ENCODE data around the gene NOXRED1. TPM values are rescaled to one million over a fixed set of nuclear protein-coding genes. Genes with fewer than 3 reads are reported as not detected.

NOXRED1 gene
- total RNA-seq, 1 donor from 2014 or later = 1.2 TPM

- H3K9me3 Mint-ChIP-seq (ENCODE audit: low read depth) = no peaks in the 10 kb centered on the region
- H3K36me3 Mint-ChIP-seq (ENCODE audit: insufficient read depth) = peaks cover 4% of the 10 kb centered on the region
- H3K27me3 Mint-ChIP-seq = no peaks in the 10 kb centered on the region
- H3K27ac Mint-ChIP-seq = peak overlapping the region; percentile 96
- H3K4me1 Mint-ChIP-seq (ENCODE audit: low read depth) = peaks cover 19% of the 10 kb centered on the region
- DNase-seq (ENCODE audit: low spot score, unreplicated experiment) = no peak
- H3K4me3 Mint-ChIP-seq (ENCODE audit: low read depth) = peak overlapping the region; percentile 88
- TF ChIP-seq, protein P1, sequence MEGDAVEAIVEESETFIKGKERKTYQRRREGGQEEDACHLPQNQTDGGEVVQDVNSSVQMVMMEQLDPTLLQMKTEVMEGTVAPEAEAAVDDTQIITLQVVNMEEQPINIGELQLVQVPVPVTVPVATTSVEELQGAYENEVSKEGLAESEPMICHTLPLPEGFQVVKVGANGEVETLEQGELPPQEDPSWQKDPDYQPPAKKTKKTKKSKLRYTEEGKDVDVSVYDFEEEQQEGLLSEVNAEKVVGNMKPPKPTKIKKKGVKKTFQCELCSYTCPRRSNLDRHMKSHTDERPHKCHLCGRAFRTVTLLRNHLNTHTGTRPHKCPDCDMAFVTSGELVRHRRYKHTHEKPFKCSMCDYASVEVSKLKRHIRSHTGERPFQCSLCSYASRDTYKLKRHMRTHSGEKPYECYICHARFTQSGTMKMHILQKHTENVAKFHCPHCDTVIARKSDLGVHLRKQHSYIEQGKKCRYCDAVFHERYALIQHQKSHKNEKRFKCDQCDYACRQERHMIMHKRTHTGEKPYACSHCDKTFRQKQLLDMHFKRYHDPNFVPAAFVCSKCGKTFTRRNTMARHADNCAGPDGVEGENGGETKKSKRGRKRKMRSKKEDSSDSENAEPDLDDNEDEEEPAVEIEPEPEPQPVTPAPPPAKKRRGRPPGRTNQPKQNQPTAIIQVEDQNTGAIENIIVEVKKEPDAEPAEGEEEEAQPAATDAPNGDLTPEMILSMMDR (IDR thresholded peaks at IDR 0.05; ENCODE audit: unreplicated experiment) = no peak
Measured at GRCh38 chr14:77375973-77376770, 47.2 kb downstream of the NOXRED1 start.

DNA sequence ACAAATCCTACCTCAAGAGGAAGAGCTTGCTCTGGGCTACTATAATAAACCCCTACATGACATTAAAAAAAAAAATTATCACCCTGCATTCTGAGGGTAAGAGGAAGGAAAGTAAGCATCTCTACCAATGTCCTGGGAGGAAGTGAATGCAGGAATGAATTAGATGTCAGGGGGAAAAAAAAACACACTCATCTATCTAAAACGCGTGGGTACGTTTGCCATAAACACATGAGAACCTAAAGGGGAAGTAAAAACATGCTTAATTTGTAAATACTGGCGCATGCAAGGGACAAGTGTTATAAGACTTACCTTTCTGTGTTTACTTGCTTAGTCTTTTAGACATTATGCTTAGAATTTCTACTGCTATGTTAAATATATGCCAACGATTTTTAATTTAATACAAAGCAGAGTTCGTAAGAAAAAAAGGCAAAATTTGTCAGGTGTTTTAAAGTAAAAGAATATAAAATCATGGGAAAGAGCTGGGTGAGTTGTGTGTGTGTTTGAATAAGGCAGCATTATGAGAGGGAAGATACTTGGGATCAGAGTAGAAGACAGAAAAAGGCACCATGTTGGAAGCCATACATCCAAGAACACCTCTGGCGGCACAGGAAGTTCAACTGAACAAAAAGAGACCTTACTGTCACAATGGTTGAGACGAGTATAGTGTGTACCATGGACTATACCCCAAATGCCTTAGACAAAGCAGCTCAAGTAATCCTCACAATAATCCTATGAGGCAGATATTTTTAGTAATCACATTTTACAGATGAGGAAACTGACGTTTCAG lies 48.0 kb downstream of the NOXRED1 start:
- H3K27me3 Mint-ChIP-seq = no peaks in the 10 kb centered on the region
- H3K4me3 Mint-ChIP-seq (ENCODE audit: low read depth) = peak overlapping the region; percentile 88
- H3K27ac Mint-ChIP-seq = peak overlapping the region; percentile 96
- H3K9me3 Mint-ChIP-seq (ENCODE audit: low read depth) = no peaks in the 10 kb centered on the region
- peaks cover 19% of the 10 kb centered on the region for H3K4me1 Mint-ChIP-seq (ENCODE audit: low read depth)
- peaks cover 3% of the 10 kb centered on the region for H3K36me3 Mint-ChIP-seq (ENCODE audit: insufficient read depth)
- TF ChIP-seq, protein P1 (IDR thresholded peaks at IDR 0.05; ENCODE audit: unreplicated experiment) = no peak
- DNase-seq (ENCODE audit: low spot score, unreplicated experiment) = no peak

GRCh38 chr14:77372304-77372841 lies 51.0 kb downstream of the NOXRED1 start:
- Mint-ChIP-seq H3K36me3 (ENCODE audit: insufficient read depth) (peaks cover 3% of the 10 kb centered on the region), H3K9me3 (ENCODE audit: low read depth) (no peaks in the 10 kb centered on the region), H3K27me3 (no peaks in the 10 kb centered on the region), H3K4me3 (ENCODE audit: low read depth) (no peak overlapping the region), H3K4me1 (ENCODE audit: low read depth) (peaks cover 19% of the 10 kb centered on the region), H3K27ac (no peak overlapping the region)
- TF ChIP-seq, protein P1 (IDR thresholded peaks at IDR 0.05; ENCODE audit: unreplicated experiment) = no peak
- no peak for DNase-seq (ENCODE audit: low spot score, unreplicated experiment)

DNA sequence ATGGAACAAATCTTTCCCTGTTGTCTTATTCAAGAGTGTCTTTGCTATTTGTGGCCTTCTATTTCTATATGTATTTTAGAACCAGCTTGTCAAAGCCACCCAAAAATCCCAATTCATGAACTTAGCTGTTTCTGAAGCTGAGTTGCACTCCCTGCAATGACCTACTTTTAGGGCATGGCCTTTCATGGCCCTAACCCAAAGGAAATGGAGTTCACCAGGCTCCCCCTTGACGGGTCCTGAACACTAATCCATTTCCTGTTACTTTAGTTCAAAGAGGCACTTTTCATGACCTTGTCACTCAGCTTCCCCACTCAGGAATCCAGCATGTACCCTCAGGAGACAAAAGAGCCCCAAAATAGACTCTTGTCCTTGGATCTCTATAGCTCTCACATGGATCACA lies 54.0 kb downstream of the NOXRED1 start:
- peaks cover 2% of the 10 kb centered on the region for H3K4me1 Mint-ChIP-seq (ENCODE audit: low read depth)
- TF ChIP-seq, protein P1 (IDR thresholded peaks at IDR 0.05; ENCODE audit: unreplicated experiment) = no peak
- DNase-seq (ENCODE audit: low spot score, unreplicated experiment) = no peak
- H3K4me3 Mint-ChIP-seq (ENCODE audit: low read depth) = no peak overlapping the region
- no peaks in the 10 kb centered on the region for H3K27me3 Mint-ChIP-seq
- no peak overlapping the region for H3K27ac Mint-ChIP-seq
- H3K9me3 Mint-ChIP-seq (ENCODE audit: low read depth) = no peaks in the 10 kb centered on the region
- peaks cover 2% of the 10 kb centered on the region for H3K36me3 Mint-ChIP-seq (ENCODE audit: insufficient read depth)

- H3K4me1 Mint-ChIP-seq (ENCODE audit: low read depth) = no peaks in the 10 kb centered on the region
- no peak for DNase-seq (ENCODE audit: low spot score, unreplicated experiment)
- no peak overlapping the region for H3K4me3 Mint-ChIP-seq (ENCODE audit: low read depth)
- peaks cover 4% of the 10 kb centered on the region for H3K36me3 Mint-ChIP-seq (ENCODE audit: insufficient read depth)
- H3K27me3 Mint-ChIP-seq = no peaks in the 10 kb centered on the region
- peaks cover 5% of the 10 kb centered on the region for H3K9me3 Mint-ChIP-seq (ENCODE audit: low read depth)
- TF ChIP-seq, protein P1 (IDR thresholded peaks at IDR 0.05; ENCODE audit: unreplicated experiment) = no peak
- no peak overlapping the region for H3K27ac Mint-ChIP-seq
Measured at GRCh38 chr14:77364146-77364545, 59.2 kb downstream of the NOXRED1 start.
